ENCODE results near the gene ARL5A. TPM values are rescaled to one million over a fixed set of nuclear protein-coding genes. Genes with fewer than 3 reads are reported as not detected.
"Not testable (repeated sequence)": the region's sequence is repeated elsewhere in the genome, so short reads cannot be mapped to it uniquely, and the experiment has no call there.

ARL5A gene, protein sequence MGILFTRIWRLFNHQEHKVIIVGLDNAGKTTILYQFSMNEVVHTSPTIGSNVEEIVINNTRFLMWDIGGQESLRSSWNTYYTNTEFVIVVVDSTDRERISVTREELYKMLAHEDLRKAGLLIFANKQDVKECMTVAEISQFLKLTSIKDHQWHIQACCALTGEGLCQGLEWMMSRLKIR
- total RNA-seq, result 10 to 100 TPM; 26.2 to 64.2 (median 29.9) TPM

DNA sequence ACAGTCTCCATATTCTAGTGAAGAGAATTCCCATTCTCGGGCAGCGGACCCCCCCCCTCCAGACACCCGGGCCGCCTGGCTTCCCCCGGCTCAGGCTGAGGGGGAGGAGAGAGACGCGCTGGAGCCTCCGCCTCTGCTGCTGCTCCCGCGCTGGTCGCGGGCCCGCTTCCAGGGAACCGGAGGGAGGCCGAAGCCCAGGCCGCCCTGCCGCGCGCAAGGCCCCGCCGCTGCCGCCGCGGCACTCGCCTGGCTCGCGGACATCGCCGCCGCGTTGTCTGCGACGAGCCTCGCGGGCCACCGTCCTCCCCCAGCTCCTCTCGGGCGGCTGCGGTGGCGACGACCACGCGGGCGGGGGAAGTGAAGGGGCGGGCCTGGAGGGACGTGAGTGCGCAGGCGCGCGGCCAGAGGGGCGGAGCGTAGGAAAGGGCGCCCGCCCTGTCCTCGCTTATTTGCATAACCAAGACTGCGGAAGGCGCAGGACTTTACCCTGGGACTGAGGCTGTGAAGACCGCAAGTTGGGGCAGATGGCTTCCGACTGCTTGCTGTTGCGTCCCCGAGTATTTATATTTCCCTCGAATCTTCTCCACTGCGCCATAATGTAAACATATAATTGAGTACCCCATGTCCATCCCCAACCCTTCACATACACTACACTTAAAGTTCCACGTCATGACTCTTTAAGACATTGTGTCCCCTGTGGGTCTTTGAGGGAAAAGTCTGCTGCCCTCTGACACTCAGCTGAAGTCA is at the start of gene ARL5A:
Gene ARL5A, minus strand, starts transcription at position 279 of the 747 bp plus-strand sequence. Its CDS starts 245 bp downstream, at position 34.
- Histone ChIP-seq H3K4me3 (peak within 1 kb of the TSS; percentile 64 to 95 (median 84)), H3K27ac (peak within 1 kb of the TSS; percentile 82 to 92), H3K4me1 (replicated peaks in 1 of 2) (peaks cover 10 to 13% of the 10 kb centered on the region in 2 donors)
- in situ Hi-C loops (cut with MboI; ENCODE audit: low pct_unique_long_range_greater_than_20kb in 2 of 9, low sequenced_read_pairs in 9 of 9, unreplicated experiment in 9 of 9), result no loop called here
- ATAC-seq (replicated peaks in 6 of 8), result peak; percentile 89 to 96 (median 94)
- WGBS, 10 experiments, result 0 to 40% (median 0%) methylated on average over 1 to 6 of the region's 64 CpGs; no CpG with 5 or more reads in 3 of the 10 experiments

DNA sequence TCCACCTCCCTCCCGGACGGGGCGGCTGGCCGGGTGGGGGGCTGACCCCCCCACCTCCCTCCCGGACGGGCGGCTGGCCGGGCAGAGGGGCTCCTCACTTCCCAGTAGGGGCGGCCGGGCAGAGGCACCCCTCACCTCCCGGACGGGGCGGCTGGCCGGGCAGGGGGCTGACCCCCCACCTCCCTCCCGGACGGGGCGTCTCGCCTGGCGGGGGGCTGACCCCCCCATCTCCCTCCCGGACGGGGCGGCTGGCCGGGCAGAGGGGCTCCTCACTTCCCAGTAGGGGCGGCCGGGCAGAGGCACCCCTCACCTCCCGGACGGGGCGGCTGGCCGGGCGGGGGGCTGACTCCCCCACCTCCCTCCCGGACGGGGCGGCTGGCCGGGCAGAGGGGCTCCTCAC is 47.4 kb upstream of the ARL5A start:
- H3K27ac ChIP-seq; in situ Hi-C loops (cut with MboI; ENCODE audit: low pct_unique_long_range_greater_than_20kb in 2 of 9, low sequenced_read_pairs in 9 of 9, unreplicated experiment in 9 of 9); H3K4me3 ChIP-seq; ATAC-seq (replicated peaks in 6 of 8); H3K4me1 ChIP-seq (replicated peaks in 1 of 2): not testable (repeated sequence)
- no CpG with 5 or more reads among the region's 34 CpGs for WGBS, 10 experiments

DNA sequence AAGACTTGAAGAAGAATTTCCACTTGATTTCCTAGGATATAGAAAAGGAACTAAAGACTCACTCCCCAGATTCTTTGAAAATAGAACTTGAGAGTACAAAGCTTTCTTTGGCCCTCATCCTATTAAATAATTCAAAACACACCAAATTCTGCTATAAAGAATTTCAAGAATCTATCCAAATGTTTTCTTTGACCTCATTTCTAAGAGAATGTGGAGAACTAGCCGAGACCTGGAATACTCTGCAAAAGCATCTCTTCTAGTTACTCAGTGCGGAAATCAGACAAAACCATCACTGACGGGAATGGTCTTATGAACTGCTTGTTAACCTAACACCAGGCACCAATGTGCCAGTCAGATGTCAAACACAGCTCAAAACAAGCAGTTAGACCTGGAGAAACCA is 44.2 kb upstream of the ARL5A start:
- no peak overlapping the region for H3K4me3 ChIP-seq
- no peaks in the 10 kb centered on the region for H3K4me1 ChIP-seq (replicated peaks in 1 of 2)
- ATAC-seq (replicated peaks in 6 of 8), result no peak
- WGBS, 10 experiments, result 38 to 100% (median 91%) methylated on average over 1 to 3 of the region's 3 CpGs; no CpG with 5 or more reads in 1 of the 10 experiments
- no peak overlapping the region for H3K27ac ChIP-seq
- in situ Hi-C loops (cut with MboI; ENCODE audit: low pct_unique_long_range_greater_than_20kb in 2 of 9, low sequenced_read_pairs in 9 of 9, unreplicated experiment in 9 of 9), result no loop called here

DNA sequence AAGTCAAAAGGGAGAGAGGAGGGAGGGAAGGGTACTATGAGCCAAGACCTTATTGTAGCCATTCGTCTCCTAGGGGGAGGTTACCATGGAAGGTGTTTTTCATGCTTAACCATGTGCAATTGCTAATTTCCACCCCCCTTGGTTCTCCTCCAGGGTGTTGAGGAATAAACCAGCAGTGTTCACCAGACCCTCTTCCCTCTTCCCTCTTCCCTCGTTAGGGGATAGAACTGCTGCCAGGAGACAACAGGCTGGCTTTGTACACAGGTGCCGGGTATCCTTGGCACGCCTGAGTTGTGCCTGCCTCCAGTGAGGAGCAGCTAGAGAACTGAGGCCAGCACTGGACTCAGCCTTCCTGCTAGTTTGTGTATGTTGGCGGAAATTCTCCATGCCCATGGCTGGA is 41.1 kb upstream of the ARL5A start:
- H3K27ac ChIP-seq, result no peak overlapping the region
- WGBS, 10 experiments, result 40 to 100% (median 66%) methylated on average over 1 to 3 of the region's 5 CpGs; no CpG with 5 or more reads in 2 of the 10 experiments
- H3K4me3 ChIP-seq, result no peak overlapping the region
- peak in 1 of 8 experiments; percentile 80 for ATAC-seq (replicated peaks in 6 of 8)
- H3K4me1 ChIP-seq (replicated peaks in 1 of 2), result no peaks in the 10 kb centered on the region
- in situ Hi-C loops (cut with MboI; ENCODE audit: low pct_unique_long_range_greater_than_20kb in 2 of 9, low sequenced_read_pairs in 9 of 9, unreplicated experiment in 9 of 9), result no loop called here

DNA sequence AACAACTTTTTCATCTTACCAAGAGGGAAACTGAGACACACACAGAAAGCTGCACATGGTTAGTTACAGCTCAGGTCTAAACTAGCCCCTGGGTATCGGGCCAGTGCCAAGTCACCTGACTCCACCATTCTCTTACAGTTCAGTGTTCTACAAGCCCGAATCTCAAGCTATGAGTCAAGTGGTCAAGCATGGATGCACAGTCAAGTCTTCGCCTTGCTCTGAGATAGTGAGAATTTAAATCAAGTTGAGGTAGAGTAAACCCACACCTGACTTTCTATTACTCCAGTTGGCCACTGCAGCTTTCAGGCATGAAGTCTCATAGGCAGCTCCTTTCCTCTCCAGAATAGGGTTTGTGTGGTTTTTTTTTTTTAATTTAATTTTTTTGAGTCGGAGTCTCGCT is 34.5 kb upstream of the ARL5A start:
- 77 to 100% (median 92%) methylated on average over 1 to 5 of the region's 5 CpGs; no CpG with 5 or more reads in 1 of the 10 experiments for WGBS, 10 experiments
- Histone ChIP-seq H3K4me1 (replicated peaks in 1 of 2) (no peaks in the 10 kb centered on the region), H3K27ac (no peak overlapping the region), H3K4me3 (no peak overlapping the region)
- in situ Hi-C loops (cut with MboI; ENCODE audit: low pct_unique_long_range_greater_than_20kb in 2 of 9, low sequenced_read_pairs in 9 of 9, unreplicated experiment in 9 of 9), result no loop called here
- ATAC-seq (replicated peaks in 6 of 8), result no peak

DNA sequence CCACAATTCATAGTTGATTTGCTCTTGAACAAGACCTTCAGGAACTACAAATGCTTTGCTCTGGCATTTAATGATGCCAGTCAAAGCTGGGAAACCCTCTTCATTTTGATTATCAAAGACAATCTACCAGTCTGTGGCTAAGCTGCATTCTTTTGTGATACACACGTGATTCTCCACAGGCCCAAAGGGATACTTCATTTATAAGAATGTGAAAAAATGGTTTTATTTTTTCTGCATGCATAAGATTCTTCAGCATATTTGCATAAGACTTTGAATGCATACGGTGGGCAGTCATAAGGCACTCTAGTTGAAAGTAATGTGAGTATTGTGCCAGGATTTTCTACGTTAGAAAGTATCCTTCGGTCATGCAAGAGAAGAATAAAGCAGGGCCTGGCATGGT is 33.0 kb upstream of the ARL5A start:
- Histone ChIP-seq H3K4me3 (no peak overlapping the region), H3K4me1 (replicated peaks in 1 of 2) (no peaks in the 10 kb centered on the region), H3K27ac (no peak overlapping the region)
- ATAC-seq (replicated peaks in 6 of 8), result peak in 3 of 8 experiments; percentile 71 to 92 (median 88)
- WGBS, 10 experiments, result 0 to 100% (median 70%) methylated on average over 1 to 4 of the region's 4 CpGs; no CpG with 5 or more reads in 1 of the 10 experiments
- in situ Hi-C loops (cut with MboI; ENCODE audit: low pct_unique_long_range_greater_than_20kb in 2 of 9, low sequenced_read_pairs in 9 of 9, unreplicated experiment in 9 of 9), result no loop called here

DNA sequence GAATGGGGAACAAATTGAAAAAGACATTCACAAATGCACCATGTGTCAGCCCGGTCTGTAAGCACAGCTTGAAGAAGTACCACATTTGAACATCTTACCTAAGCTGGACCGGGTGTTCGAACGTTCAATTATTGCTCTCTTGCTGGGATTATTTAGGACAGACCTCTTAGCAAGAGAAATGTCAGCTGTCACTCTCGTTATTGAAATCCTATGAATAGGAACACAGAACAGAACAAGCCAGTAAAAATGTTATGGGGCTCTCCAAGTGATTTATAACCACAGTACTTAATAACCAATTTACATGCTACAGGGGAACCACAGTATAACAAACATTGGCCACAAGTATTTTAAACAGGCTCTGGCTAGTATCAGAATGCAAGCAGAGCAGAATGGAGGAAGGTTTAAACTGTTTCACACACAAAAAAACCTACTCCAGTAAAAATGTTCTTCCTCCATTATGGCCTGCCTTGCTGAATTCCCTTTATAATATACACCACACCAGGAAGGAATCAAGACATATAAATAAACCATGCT is 32.5 kb upstream of the ARL5A start:
- no peak overlapping the region for H3K27ac ChIP-seq
- H3K4me3 ChIP-seq, result no peak overlapping the region
- peak in 2 of 8 experiments; percentile 15 to 35 for ATAC-seq (replicated peaks in 6 of 8)
- WGBS, 10 experiments, result 56 to 100% (median 77%) methylated on average over 1 to 5 of the region's 5 CpGs; no CpG with 5 or more reads in 2 of the 10 experiments
- in situ Hi-C loops (cut with MboI; ENCODE audit: low pct_unique_long_range_greater_than_20kb in 2 of 9, low sequenced_read_pairs in 9 of 9, unreplicated experiment in 9 of 9), result no loop called here
- no peaks in the 10 kb centered on the region for H3K4me1 ChIP-seq (replicated peaks in 1 of 2)

DNA sequence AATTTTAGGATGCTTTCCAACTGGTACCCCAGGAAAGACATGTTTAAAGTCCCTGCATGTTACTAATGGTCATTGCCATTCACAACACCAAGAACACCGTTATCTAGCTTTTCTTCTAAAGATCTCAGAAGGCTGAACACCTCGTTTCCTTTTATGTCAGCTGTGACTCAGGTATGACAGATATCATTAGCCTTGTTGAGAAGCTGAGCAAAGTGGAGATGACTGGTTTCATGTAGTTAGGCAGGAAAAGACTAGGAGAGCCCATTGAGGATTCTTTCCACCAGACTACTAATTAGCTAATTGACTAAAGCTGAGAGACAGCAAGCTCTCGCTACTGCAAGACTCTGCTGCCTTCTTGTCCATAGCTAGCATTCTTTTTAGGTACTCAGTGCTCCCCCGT is 32.0 kb upstream of the ARL5A start:
- Histone ChIP-seq H3K4me3 (no peak overlapping the region), H3K27ac (no peak overlapping the region), H3K4me1 (replicated peaks in 1 of 2) (no peaks in the 10 kb centered on the region)
- no peak for ATAC-seq (replicated peaks in 6 of 8)
- WGBS, 10 experiments, result 20 to 97% (median 83%) methylated on average over 1 to 4 of the region's 4 CpGs; no CpG with 5 or more reads in 2 of the 10 experiments
- in situ Hi-C loops (cut with MboI; ENCODE audit: low pct_unique_long_range_greater_than_20kb in 2 of 9, low sequenced_read_pairs in 9 of 9, unreplicated experiment in 9 of 9), result no loop called here

DNA sequence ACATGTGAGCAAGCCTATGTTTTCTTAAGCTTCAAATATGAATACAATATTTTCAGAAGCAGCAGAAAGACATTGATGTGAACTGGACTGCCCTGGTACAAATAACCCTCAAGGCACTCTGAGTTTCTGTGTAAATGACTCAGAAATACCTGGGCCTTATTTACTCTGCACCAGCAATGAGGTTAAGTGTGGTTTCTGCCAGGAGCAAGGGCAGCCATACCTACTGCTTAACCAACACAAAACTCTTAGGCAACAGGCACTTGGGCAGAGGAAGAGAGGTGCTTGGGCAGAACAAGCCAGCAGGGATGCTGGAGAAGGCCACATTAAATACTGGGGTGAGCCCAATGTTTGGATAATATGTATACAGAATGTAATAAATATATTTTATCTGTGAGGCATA is 29.4 kb upstream of the ARL5A start:
- ATAC-seq (replicated peaks in 6 of 8), result no peak
- in situ Hi-C loops (cut with MboI; ENCODE audit: low pct_unique_long_range_greater_than_20kb in 2 of 9, low sequenced_read_pairs in 9 of 9, unreplicated experiment in 9 of 9), result no loop called here
- Histone ChIP-seq H3K27ac (no peak overlapping the region), H3K4me1 (replicated peaks in 1 of 2) (peaks cover 1 to 3% of the 10 kb centered on the region in 2 donors), H3K4me3 (no peak overlapping the region)

DNA sequence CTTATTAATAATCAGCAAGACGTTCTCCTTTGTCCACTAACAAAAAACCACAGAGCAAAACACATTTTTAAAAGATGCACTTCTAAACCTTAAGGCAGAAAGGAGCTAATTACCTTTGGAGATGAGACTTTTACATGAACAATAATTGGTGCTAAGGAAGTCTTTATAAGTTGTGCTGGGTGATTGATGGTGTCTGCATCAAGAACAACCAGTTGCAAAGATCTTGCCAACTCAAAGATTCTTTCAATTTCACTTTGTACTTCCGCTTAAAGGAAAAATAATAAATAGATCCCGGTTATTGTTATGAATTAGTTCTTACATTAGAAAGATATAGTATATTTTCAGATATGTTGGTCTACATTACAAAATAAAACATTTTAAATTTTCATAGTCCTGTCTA is 26.9 kb upstream of the ARL5A start:
- in situ Hi-C loops (cut with MboI; ENCODE audit: low pct_unique_long_range_greater_than_20kb in 2 of 9, low sequenced_read_pairs in 9 of 9, unreplicated experiment in 9 of 9), result no loop called here
- WGBS, 10 experiments, result 44 to 100% (median 86%) methylated on average over 1 to 3 of the region's 3 CpGs; no CpG with 5 or more reads in 1 of the 10 experiments
- H3K27ac ChIP-seq, result no peak overlapping the region
- no peak for ATAC-seq (replicated peaks in 6 of 8)
- H3K4me3 ChIP-seq, result no peak overlapping the region
- H3K4me1 ChIP-seq (replicated peaks in 1 of 2), result peaks cover 3 to 6% of the 10 kb centered on the region in 2 donors

DNA sequence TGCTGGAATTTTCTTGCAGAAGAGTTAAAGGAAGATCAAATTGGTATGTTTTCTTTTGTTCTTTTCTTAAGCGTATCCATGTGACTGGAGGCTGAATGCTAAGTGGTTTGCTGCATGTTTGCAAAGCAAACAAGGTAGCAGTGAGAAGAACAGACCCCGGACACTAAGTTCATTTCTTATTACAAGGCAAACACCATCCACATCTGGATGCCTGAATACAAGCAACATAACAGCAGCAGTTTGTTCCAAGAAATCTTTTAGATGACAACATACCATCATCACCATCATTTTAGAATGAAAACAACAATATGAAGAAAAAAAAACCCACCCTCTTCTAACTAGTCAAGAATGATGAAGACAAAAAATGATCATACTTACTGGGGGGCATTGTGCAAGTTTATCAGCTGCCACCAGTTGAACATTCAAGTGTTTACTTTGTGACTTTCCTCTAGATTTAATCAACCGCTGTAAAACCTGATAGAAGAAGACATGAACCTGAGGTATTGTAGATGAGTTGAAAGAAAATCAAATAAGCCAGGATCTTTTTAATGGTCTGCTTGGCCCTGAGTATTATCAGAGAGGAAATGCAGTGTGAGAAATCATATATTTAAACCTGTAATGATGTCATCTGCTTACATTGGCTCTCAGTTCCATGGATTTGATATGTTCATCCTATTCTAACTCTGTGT is 25.0 kb upstream of the ARL5A start:
- H3K4me3 ChIP-seq, result no peak overlapping the region
- no peak overlapping the region for H3K27ac ChIP-seq
- in situ Hi-C loops (cut with MboI; ENCODE audit: low pct_unique_long_range_greater_than_20kb in 2 of 9, low sequenced_read_pairs in 9 of 9, unreplicated experiment in 9 of 9), result no loop called here
- H3K4me1 ChIP-seq (replicated peaks in 1 of 2), result peaks cover 3 to 6% of the 10 kb centered on the region in 2 donors
- whole genome bisulfite sequencing, 10 experiments, result 49 to 93% (median 85%) methylated on average over 1 to 3 of the region's 3 CpGs; no CpG with 5 or more reads in 1 of the 10 experiments
- peak in 3 of 8 experiments; percentile 7 to 73 (median 36) for ATAC-seq (replicated peaks in 6 of 8)

DNA sequence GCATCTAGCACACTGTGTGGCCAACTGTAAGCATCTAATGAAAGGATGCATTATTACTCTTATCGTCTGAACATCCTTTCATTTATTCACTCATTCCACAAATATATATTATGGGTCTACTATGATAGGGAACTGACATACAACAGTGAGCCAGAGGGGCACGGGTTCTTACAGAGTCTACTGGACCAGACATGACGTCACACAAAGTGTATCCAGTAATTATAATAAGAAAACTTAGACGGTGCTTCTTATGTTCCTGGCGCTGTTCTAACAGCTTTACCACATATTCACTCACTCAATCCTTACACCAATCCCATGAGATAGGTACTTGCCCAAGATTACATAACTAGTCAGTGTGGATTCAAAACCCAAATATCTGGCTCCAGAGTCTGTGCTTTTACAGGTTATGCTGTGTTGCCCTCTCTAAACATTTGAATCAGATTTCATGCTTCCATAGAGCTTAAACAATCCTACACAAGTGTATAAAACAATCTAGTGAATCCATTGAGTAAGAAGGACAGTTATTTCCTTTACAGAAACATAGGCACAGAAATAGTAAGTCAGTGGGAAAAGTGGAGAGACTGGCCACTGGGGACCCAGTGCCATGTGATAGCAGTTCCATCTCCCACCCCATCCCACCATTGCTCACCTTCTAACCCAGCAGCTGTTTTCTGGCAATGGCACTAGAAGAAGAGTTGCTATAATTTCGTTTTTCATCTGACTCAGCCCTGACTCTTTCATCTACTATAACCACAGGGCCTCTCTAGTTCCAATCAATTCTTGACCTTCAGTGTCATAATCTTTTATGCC is 24.2 kb upstream of the ARL5A start:
- H3K27ac ChIP-seq, result no peak overlapping the region
- WGBS, 10 experiments, result 29 to 100% (median 80%) methylated on average over 1 to 6 of the region's 6 CpGs; no CpG with 5 or more reads in 1 of the 10 experiments
- in situ Hi-C loops (cut with MboI; ENCODE audit: low pct_unique_long_range_greater_than_20kb in 2 of 9, low sequenced_read_pairs in 9 of 9, unreplicated experiment in 9 of 9), result no loop called here
- peaks cover 3 to 6% of the 10 kb centered on the region in 2 donors for H3K4me1 ChIP-seq (replicated peaks in 1 of 2)
- ATAC-seq (replicated peaks in 6 of 8), result peak in 1 of 8 experiments; percentile 9
- H3K4me3 ChIP-seq, result no peak overlapping the region

Data from motor neuron (in vitro differentiated cells).